K562 (cell line): ENCODE results near the gene PTPRO. TPM values are rescaled to one million over a fixed set of nuclear protein-coding genes. Genes with fewer than 3 reads are reported as not detected.

Experiments
- ATAC-seq: fragments of 200-7000 bp; cut with Tn5 transposase; 3 replicates; pipeline ENCODE4 v1.9.1; 2020; ENCODE audit warnings: moderate library complexity
- BruUV-seq: library from RNA; stranded (reverse); fragments of 400-500 nt; replicated peaks from 2 replicates; lab custom pipeline; 2021; lab: Mats Ljungman, UMichigan
- CTCF ChIA-PET: fragments of 300-600 bp; formaldehyde crosslinking; extraction: SDS; loops from one replicate; lab custom pipeline; 2021; ENCODE audit warnings: low intra/inter-chr PET ratio; lab: Yijun Ruan, JAX
- POLR2A ChIA-PET: fragments of 300-600, 350-650 bp; sonication (Branson Sonifier 250); formaldehyde crosslinking; extraction: SDS; loops from one replicate; lab custom pipeline; 2021; ENCODE audit warnings: antibody characterized with exemption, inconsistent platforms; lab: Yijun Ruan, JAX
- DNase-seq, 4 experiments: peaks; one replicate each; pipeline versions ENCODE4 v3.0.0 to v3.0.0-alpha.2; 2011 to 2018; ENCODE audit warnings: low spot score in 3 of 4, mixed read lengths in 3 of 4; ENCODE audit errors: extremely low read depth in 1 of 4
- FAIRE-seq: peaks from 2 replicates; lab custom pipeline; 2011; peaks lifted over from hg19 to GRCh38; lab: Jason Lieb, UNC
- H2AFZ ChIP-seq: 2 replicates; pipeline ENCODE4 v1.6.0; 2011; ENCODE audit warnings: low read depth, low read length, control low read depth, inconsistent platforms
- H3K27ac ChIP-seq: fragments of 200-600 bp; 3 replicates; pipeline ENCODE4 v1.8.0; 2011; ENCODE audit warnings: low read depth, mild to moderate bottlenecking, control low read depth, inconsistent platforms, low read length, moderate library complexity, mixed read lengths; ENCODE audit errors: extremely low read depth
- H3K27me3 ChIP-seq, 2 experiments: fragments of 300-600 bp in 1 of 2; 2 replicates in 1 of 2; 3 replicates in 1 of 2; pipeline versions ENCODE4 v1.6.0 to v1.8.0; 2011; ENCODE audit warnings: inconsistent platforms in 2 of 2, low read length in 2 of 2, mild to moderate bottlenecking in 1 of 2, mixed read lengths in 1 of 2, moderate library complexity in 1 of 2; ENCODE audit not compliant: control insufficient read depth in 2 of 2, insufficient read depth in 2 of 2
- H3K36me3 ChIP-seq: fragments of 300-600 bp; 3 replicates; pipeline ENCODE4 v1.8.0; 2011; ENCODE audit warnings: mild to moderate bottlenecking, low read length, inconsistent platforms; ENCODE audit not compliant: control insufficient read depth, insufficient read depth
- H3K4me1 ChIP-seq, 2 experiments: fragments of 200-600 bp in 1 of 2; replicated peaks in 1 of 2; 2 replicates in 1 of 2; 3 replicates in 1 of 2; pipeline versions ENCODE4 v1.5.1 to v1.8.0; 2011; ENCODE audit warnings: inconsistent platforms in 2 of 2, low read length in 2 of 2, mild to moderate bottlenecking in 1 of 2, mixed read lengths in 1 of 2, moderate library complexity in 1 of 2; ENCODE audit not compliant: control insufficient read depth in 2 of 2, insufficient read depth in 2 of 2
- H3K4me2 ChIP-seq: 2 replicates; pipeline ENCODE4 v1.6.1; 2011; ENCODE audit warnings: low read length, control low read depth, inconsistent platforms, mixed read lengths; ENCODE audit not compliant: insufficient read depth
- H3K4me3 ChIP-seq: fragments of 200-600 bp; sonication (generic), shearing (Covaris generic); 2 replicates; pipeline ENCODE4 v1.5.1; 2016; ENCODE audit warnings: control low read depth, inconsistent platforms
- H3K79me2 ChIP-seq: fragments of 200-600 bp; 3 replicates; pipeline ENCODE4 v1.8.0; 2011; ENCODE audit warnings: low read length, inconsistent platforms; ENCODE audit not compliant: control insufficient read depth, insufficient read depth
- H3K9ac ChIP-seq, 2 experiments: 2 replicates each; pipeline versions ENCODE4 v1.6.0 to v1.6.1; 2011; ENCODE audit warnings: low read depth in 2 of 2, low read length in 2 of 2, control low read depth in 1 of 2, inconsistent platforms in 1 of 2, mild to moderate bottlenecking in 1 of 2, mixed read lengths in 1 of 2; ENCODE audit not compliant: insufficient read depth in 1 of 2
- H3K9me1 ChIP-seq: one replicate; pipeline ENCODE4 v1.6.0; 2011; ENCODE audit warnings: inconsistent platforms, mild to moderate bottlenecking, low read length, moderate library complexity; ENCODE audit not compliant: control insufficient read depth, insufficient read depth
- H3K9me3 ChIP-seq: replicated peaks from 2 replicates; pipeline ENCODE4 v1.5.1; 2011; ENCODE audit warnings: low read depth, low read length, inconsistent platforms; ENCODE audit not compliant: control insufficient read depth, insufficient read depth
- H4K20me1 ChIP-seq: replicated peaks from 2 replicates; pipeline ENCODE4 v1.6.1; 2011; ENCODE audit warnings: low read length, inconsistent platforms, mixed read lengths; ENCODE audit not compliant: control insufficient read depth, insufficient read depth
- CEBPB ChIP-seq: fragments of 450-650 bp; IDR thresholded peaks from 2 replicates; pipeline ENCODE4 v1.6.1; 2016; ENCODE audit warnings: missing genetic modification characterization, missing compliant biosample characterization
- CTCFL ChIP-seq: IDR thresholded peaks from 2 replicates; pipeline ENCODE4 v1.6.1; 2011; ENCODE audit warnings: borderline replicate concordance, low read depth, mild to moderate bottlenecking, moderate library complexity, low read length; ENCODE audit not compliant: insufficient read depth, poor library complexity, severe bottlenecking
- ELK3 ChIP-seq: fragments of 450-650 bp; formaldehyde crosslinking; IDR thresholded peaks from 2 replicates; pipeline ENCODE4 v1.4.0; 2020; ENCODE audit warnings: mild to moderate bottlenecking
- ETV5 ChIP-seq: sonication (generic); formaldehyde crosslinking; IDR thresholded peaks from 2 replicates; pipeline ENCODE4 v1.4.0; 2020; ENCODE audit warnings: low read depth, mild to moderate bottlenecking, missing genetic modification reagents
- EWSR1 ChIP-seq: fragments of 450-650 bp; IDR thresholded peaks from 2 replicates; pipeline ENCODE4 v1.6.1; 2018; ENCODE audit warnings: borderline replicate concordance, mild to moderate bottlenecking, low read depth, moderate library complexity; ENCODE audit not compliant: partially characterized antibody
- HDGF ChIP-seq: fragments of 450-650 bp; IDR thresholded peaks from 2 replicates; pipeline ENCODE4 v1.6.1; 2016
- NUFIP1 ChIP-seq: fragments of 450-650 bp; IDR thresholded peaks from 2 replicates; pipeline ENCODE4 v1.6.1; 2018; ENCODE audit not compliant: partially characterized antibody
- SUPT5H ChIP-seq: fragments of 450-650 bp; IDR thresholded peaks from 2 replicates; pipeline ENCODE4 v1.6.1; 2016
- TEAD1 ChIP-seq, 2 experiments: fragments of 450-650 bp in 1 of 2; sonication (generic) in 1 of 2; formaldehyde crosslinking; IDR thresholded peaks; 2 replicates each; pipeline versions ENCODE4 v1.4.0 to v1.8.0; 2020 to 2022; ENCODE audit warnings: mild to moderate bottlenecking in 2 of 2, missing genetic modification reagents in 1 of 2
- TSHZ1 ChIP-seq: fragments of 250-450 bp; sonication (Bioruptor Pico); IDR thresholded peaks from 2 replicates; pipeline ENCODE4 v1.4.0; 2020; ENCODE audit warnings: mild to moderate bottlenecking, moderate library complexity
- VEZF1 ChIP-seq: fragments of 200-800 bp; sonication (Bioruptor generic); IDR thresholded peaks from 2 replicates; pipeline ENCODE4 v1.6.1; 2017; ENCODE audit warnings: missing genetic modification characterization, missing compliant biosample characterization
- WHSC1 ChIP-seq: IDR thresholded peaks from one replicate; pipeline ENCODE4 v1.6.1; 2012; ENCODE audit warnings: low read length, control low read depth, inconsistent platforms
- XRCC3 ChIP-seq: fragments of 450-650 bp; IDR thresholded peaks from 2 replicates; pipeline ENCODE4 v1.6.1; 2017; ENCODE audit warnings: mild to moderate bottlenecking, moderate library complexity
- ZNF41 ChIP-seq: fragments of 250-450 bp; sonication (Bioruptor Pico); conservative IDR thresholded peaks from 2 replicates; pipeline ENCODE4 v1.4.0; 2020; ENCODE audit warnings: mild to moderate bottlenecking
- ZSCAN32 ChIP-seq: fragments of 450-650 bp; formaldehyde crosslinking; IDR thresholded peaks from 2 replicates; pipeline ENCODE4 v1.4.0; 2020; ENCODE audit warnings: mild to moderate bottlenecking, moderate library complexity
- WGBS: fragments of 100-300 bp; shearing (Covaris generic); methylation state at CpG from one replicate; pipeline ENCODE4 v1.1.6; 2016; ENCODE audit warnings: low coverage, mixed read lengths; ENCODE audit not compliant: insufficient coverage; ENCODE audit errors: missing lambda C conversion rate; 5-methylcytosine and 5-hydroxymethylcytosine counted together
- in situ Hi-C: fragments of 300-500 bp; cut with MboI; formaldehyde crosslinking; loops from 4 replicates; pipeline ENCODE4 v1.15.0; 2018; ENCODE audit warnings: inconsistent platforms, mixed read lengths
- intact Hi-C: fragments of 100-400 bp; cut with micrococcal nuclease; formaldehyde crosslinking; loops from 2 replicates; pipeline ENCODE4 v1.14.2; 2022
- polyA plus RNA-seq, 8 experiments: library from polyadenylated mRNA; depleted of rRNA in 4 of 8; stranded (reverse) in 5 of 8; unstranded in 3 of 8; fragments of >200 nt; fragmentation: Nextera tagmentation in 2 of 8; fragmentation: Illumina TruSeq in 1 of 8; extraction: Ambion mirVana in 2 of 8; extraction: Trizol in 1 of 8; gene quantifications; 2 replicates each; pipeline versions ENCODE4 v1.2.1 to v1.2.3, GENCODE V29; 2011 to 2014; ENCODE audit warnings: inconsistent platforms in 1 of 8, missing spikeins in 1 of 8
- total RNA-seq, 7 experiments: library from RNA; depleted of rRNA in 6 of 7; stranded (reverse); fragments of >200 nt in 6 of 7; fragmentation: Illumina TruSeq in 2 of 7; extraction: Trizol in 2 of 7; gene quantifications; 2 replicates each; pipeline versions ENCODE4 v1.2.1 to v1.2.3, GENCODE V29; 2011 to 2021; ENCODE audit warnings: low replicate concordance in 1 of 7

PTPRO gene
- total and polyA plus RNA-seq, 9 of the 15 experiments (the other 6 are each of a cell fraction or from before 2014, with no cell fraction given) = 0.22 TPM; not detected in 8

- TF ChIP-seq TSHZ1 (CRISPR knock-in tag) (no peak), NUFIP1 (no peak), ELK3 (no peak), TEAD1 (CRISPR knock-in tag; IDR thresholded peaks at IDR 0.05) (no peak)
- TF ChIP-seq, all 486 proteins: peak for 0
Measured at GRCh38 chr12:15534874-15535273, 212.6 kb downstream of the PTPRO start (continued).

- Histone ChIP-seq H3K9me1 (no peaks in the 10 kb centered on the region), H4K20me1 (no peaks in the 10 kb centered on the region), H3K4me2 (no peak overlapping the region), H3K27ac (no peak overlapping the region), H2AFZ (no peak overlapping the region), H3K36me3 (no peaks in the 10 kb centered on the region), H3K4me3 (no peak overlapping the region), H3K9ac (no peak overlapping the region), H3K79me2 (no peaks in the 10 kb centered on the region), H3K27me3 (no peaks in the 10 kb centered on the region), H3K4me1 (no peaks in the 10 kb centered on the region), H3K9me3 (no peaks in the 10 kb centered on the region)
- no TSS peak for BruUV-seq
- POLR2A ChIA-PET = no interaction called here
- no peak for DNase-seq
- FAIRE-seq = no peak
- in situ Hi-C loops (no loop called here), intact Hi-C loops (no loop called here)
- WGBS = 0% methylated on average over 6 of the region's 6 CpGs
- ATAC-seq = no peak
- CTCF ChIA-PET = no interaction called here
- TF ChIP-seq ETV5 (CRISPR knock-in tag) = no peak
- no peak for TF ChIP-seq ZSCAN32 (CRISPR knock-in tag)
- no peak for TF ChIP-seq HDGF
- TF ChIP-seq XRCC3 = no peak
- no peak for TF ChIP-seq ZNF41
- TF ChIP-seq CTCFL = no peak
- TF ChIP-seq EWSR1 = no peak
- TF ChIP-seq CEBPB (tag) = no peak
- no peak for TF ChIP-seq WHSC1
- no peak for TF ChIP-seq SUPT5H
- TF ChIP-seq VEZF1 = no peak
Measured at GRCh38 chr12:15535352-15535781, 213.1 kb downstream of the PTPRO start.
